Gastroesophageal sphincter (tissue), 4 donors: ENCODE data around the gene MYCN. TPM values are rescaled to one million over a fixed set of nuclear protein-coding genes. Genes with fewer than 3 reads are reported as not detected.

Source experiments
- ATAC-seq: fragments of 150-250 bp; one replicate; pipeline ENCODE4 v1.9.1; 2016; ENCODE audit warnings: mild to moderate bottlenecking, moderate library complexity
- H3K27ac ChIP-seq, 4 donors: fragments of 200-600 bp; sonication (generic) in 3 of 4; 1 replicate in 3 of 4; 2 replicates in 1 of 4; pipeline ENCODE4 v1.5.1; 2016 to 2019
- H3K27me3 ChIP-seq: fragments of 200-600 bp; sonication (generic); one replicate; pipeline ENCODE4 v1.5.1; 2019
- H3K36me3 ChIP-seq, 2 donors: fragments of 200-600 bp; sonication (generic); one replicate each; pipeline ENCODE4 v1.5.1; 2019; ENCODE audit warnings: control low read depth in 1 of 2
- H3K4me1 ChIP-seq, 3 donors: fragments of 200-600 bp; sonication (generic); 1 replicate in 2 of 3; 2 replicates in 1 of 3; pipeline ENCODE4 v1.5.1; 2016 to 2019; ENCODE audit warnings: control low read depth in 2 of 3
- H3K4me3 ChIP-seq, 2 donors: fragments of 200-600 bp; sonication (generic); one replicate each; pipeline ENCODE4 v1.5.1; 2019; ENCODE audit warnings: mild to moderate bottlenecking in 1 of 2, moderate library complexity in 1 of 2
- H3K9me3 ChIP-seq, 3 donors: fragments of 200-600 bp; sonication (generic); one replicate each; pipeline ENCODE4 v1.5.1; 2017 to 2019; ENCODE audit warnings: control low read depth in 2 of 3
- EP300 ChIP-seq: sonication (generic); formaldehyde crosslinking; IDR thresholded peaks from one replicate; pipeline ENCODE4 v1.6.1; 2017; ENCODE audit warnings: antibody characterized with exemption, mild to moderate bottlenecking
- POLR2A ChIP-seq, 2 donors: fragments of 450-650 bp; IDR thresholded peaks; one replicate each; pipeline ENCODE4 v1.6.1; 2017; ENCODE audit warnings: antibody characterized with exemption in 2 of 2, mild to moderate bottlenecking in 2 of 2, moderate library complexity in 1 of 2
- POLR2AphosphoS5 ChIP-seq: sonication (generic); formaldehyde crosslinking; IDR thresholded peaks from one replicate; pipeline ENCODE4 v1.6.1; 2017; ENCODE audit warnings: antibody characterized with exemption
- WGBS, 2 donors: methylation state at CpG; one replicate each; pipeline ENCODE4 v1.1.5; 2018; ENCODE audit warnings: low coverage in 1 of 2; 5-methylcytosine and 5-hydroxymethylcytosine counted together
- total RNA-seq, 4 donors: library from RNA; depleted of rRNA; stranded (reverse); fragments of >200 nt; gene quantifications; one replicate each; pipeline ENCODE4 v1.1.0, GENCODE V29; 2016
- TF ChIP-seq, protein P1 (sequence below), 4 experiments: fragments of 200-600 bp in 2 of 4; fragments of 450-650 bp in 2 of 4; sonication (generic) in 1 of 4; IDR thresholded peaks; one replicate each; pipeline ENCODE4 v1.5.1; 2017 to 2019; ENCODE audit warnings: antibody characterized with exemption in 4 of 4, mild to moderate bottlenecking in 2 of 4, moderate library complexity in 2 of 4

Gene MYCN
- total RNA-seq, 4 donors from 2014 or later = 0.13 to 0.46 (median 0.35) TPM; not detected in 1

DNA sequence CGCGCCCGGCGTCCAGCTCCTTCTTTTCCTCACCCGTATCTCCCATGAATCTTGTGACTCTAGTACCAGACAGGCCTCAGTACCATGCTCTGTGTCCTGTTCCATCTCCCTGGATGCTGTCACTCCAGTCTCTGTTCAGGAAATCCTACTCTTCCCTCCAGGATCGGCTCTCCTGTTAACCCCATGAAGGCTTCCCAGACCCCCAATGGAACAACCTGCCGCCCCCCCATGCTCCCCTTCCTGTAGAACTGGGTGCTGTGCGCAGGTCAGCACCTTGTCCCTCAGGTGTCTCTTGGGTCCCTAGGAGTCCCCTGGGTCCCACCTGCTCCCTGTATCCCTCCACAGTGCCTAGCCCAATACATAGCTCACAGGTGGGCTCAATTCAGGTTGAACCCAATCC, 41.3 kb downstream of the MYCN start:
- Histone ChIP-seq H3K27me3 (no peaks in the 10 kb centered on the region), H3K4me1 (peaks cover 0 to 19% (median 0%) of the 10 kb centered on the region in 3 donors), H3K27ac (no peak overlapping the region), H3K4me3 (no peak overlapping the region), H3K9me3 (no peaks in the 10 kb centered on the region), H3K36me3 (no peaks in the 10 kb centered on the region)
- TF ChIP-seq EP300 (no peak), POLR2A (IDR thresholded peaks at IDR 0.05) (no peak), POLR2AphosphoS5 (no peak)
- TF ChIP-seq, protein P1, sequence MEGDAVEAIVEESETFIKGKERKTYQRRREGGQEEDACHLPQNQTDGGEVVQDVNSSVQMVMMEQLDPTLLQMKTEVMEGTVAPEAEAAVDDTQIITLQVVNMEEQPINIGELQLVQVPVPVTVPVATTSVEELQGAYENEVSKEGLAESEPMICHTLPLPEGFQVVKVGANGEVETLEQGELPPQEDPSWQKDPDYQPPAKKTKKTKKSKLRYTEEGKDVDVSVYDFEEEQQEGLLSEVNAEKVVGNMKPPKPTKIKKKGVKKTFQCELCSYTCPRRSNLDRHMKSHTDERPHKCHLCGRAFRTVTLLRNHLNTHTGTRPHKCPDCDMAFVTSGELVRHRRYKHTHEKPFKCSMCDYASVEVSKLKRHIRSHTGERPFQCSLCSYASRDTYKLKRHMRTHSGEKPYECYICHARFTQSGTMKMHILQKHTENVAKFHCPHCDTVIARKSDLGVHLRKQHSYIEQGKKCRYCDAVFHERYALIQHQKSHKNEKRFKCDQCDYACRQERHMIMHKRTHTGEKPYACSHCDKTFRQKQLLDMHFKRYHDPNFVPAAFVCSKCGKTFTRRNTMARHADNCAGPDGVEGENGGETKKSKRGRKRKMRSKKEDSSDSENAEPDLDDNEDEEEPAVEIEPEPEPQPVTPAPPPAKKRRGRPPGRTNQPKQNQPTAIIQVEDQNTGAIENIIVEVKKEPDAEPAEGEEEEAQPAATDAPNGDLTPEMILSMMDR (IDR thresholded peaks at IDR 0.05) = no peak
- no peak for ATAC-seq
- 75 to 92% methylated on average over 3 to 6 of the region's 8 CpGs for WGBS, 2 donors

- Histone ChIP-seq H3K27me3 (no peaks in the 10 kb centered on the region), H3K27ac (no peak overlapping the region), H3K4me1 (peaks cover 0 to 19% (median 0%) of the 10 kb centered on the region in 3 donors), H3K4me3 (no peak overlapping the region), H3K36me3 (no peaks in the 10 kb centered on the region), H3K9me3 (no peaks in the 10 kb centered on the region)
- TF ChIP-seq, protein P1 (IDR thresholded peaks at IDR 0.05) = no peak
- TF ChIP-seq POLR2A (IDR thresholded peaks at IDR 0.05) = no peak
- TF ChIP-seq EP300 = no peak
- TF ChIP-seq POLR2AphosphoS5 = no peak
- 25 to 70% methylated on average over 6 to 7 of the region's 10 CpGs for WGBS, 2 donors
- no peak for ATAC-seq
Measured at GRCh38 chr2:15982285-15983044, 42.1 kb downstream of the MYCN start.

DNA sequence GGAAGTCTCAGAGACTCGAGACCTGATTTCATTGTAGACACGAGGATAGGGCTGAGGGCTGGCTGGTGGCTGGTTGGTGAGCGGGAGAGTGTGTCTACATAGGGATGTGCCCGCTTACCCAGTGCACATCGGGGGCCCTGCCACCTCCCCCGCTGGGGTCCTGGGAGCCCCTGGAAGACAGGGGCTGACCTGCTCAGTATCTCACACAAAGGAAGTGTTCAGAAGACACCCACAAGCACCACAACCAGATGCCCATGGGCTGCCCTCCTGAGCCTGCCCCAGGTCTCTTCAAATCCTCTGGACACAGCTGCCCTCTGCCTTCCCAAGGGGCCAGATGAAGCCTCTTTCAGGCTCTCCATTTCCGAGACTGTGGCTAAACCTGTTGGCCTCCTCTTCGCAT, 43.1 kb downstream of the MYCN start:
- Histone ChIP-seq H3K4me3 (no peak overlapping the region), H3K27me3 (no peaks in the 10 kb centered on the region), H3K36me3 (no peaks in the 10 kb centered on the region), H3K9me3 (no peaks in the 10 kb centered on the region), H3K27ac (peak overlapping the region in 1 of 4 donors; percentile 68), H3K4me1 (peaks cover 0 to 19% (median 0%) of the 10 kb centered on the region in 3 donors)
- no peak for ATAC-seq
- WGBS, 2 donors = 80 to 87% methylated on average over 2 of the region's 8 CpGs
- TF ChIP-seq, protein P1 (IDR thresholded peaks at IDR 0.05) = no peak
- TF ChIP-seq POLR2AphosphoS5 (no peak), POLR2A (IDR thresholded peaks at IDR 0.05) (no peak), EP300 (no peak)

GRCh38 chr2:15984368-15985255, 44.3 kb downstream of the MYCN start:
- WGBS, 2 donors = 79 to 87% methylated on average over 8 to 14 of the region's 43 CpGs
- H3K4me1 ChIP-seq = peaks cover 0 to 19% (median 0%) of the 10 kb centered on the region in 3 donors
- no peaks in the 10 kb centered on the region for H3K27me3 ChIP-seq
- no peak overlapping the region for H3K4me3 ChIP-seq
- ATAC-seq = peak; percentile 81
- H3K9me3 ChIP-seq = no peaks in the 10 kb centered on the region
- no peaks in the 10 kb centered on the region for H3K36me3 ChIP-seq
- peak overlapping the region in 3 of 4 donors; percentile 64 to 69 (median 68) for H3K27ac ChIP-seq
- TF ChIP-seq, protein P1 (IDR thresholded peaks at IDR 0.05) = no peak
- TF ChIP-seq POLR2AphosphoS5 (peak; percentile 31), EP300 (no peak)
